HCT116 (cell line): Measurements from ENCODE around the gene CYP17A1. TPM values are rescaled to one million over a fixed set of nuclear protein-coding genes. Genes with fewer than 3 reads are reported as not detected.

Source experiments
- ATAC-seq: fragments of 200-7000 bp; cut with Tn5 transposase; 2 replicates; pipeline ENCODE4 v1.9.1; 2020; ENCODE audit warnings: mild to moderate bottlenecking, moderate library complexity
- BruUV-seq: library from RNA; stranded (reverse); fragments of 400-500 nt; replicated peaks from 2 replicates; lab custom pipeline; 2021; lab: Mats Ljungman, UMichigan
- CTCF ChIA-PET: fragments of 300-600 bp; sonication (Branson Sonifier 250); formaldehyde crosslinking; loops from one replicate; lab custom pipeline; 2021; ENCODE audit warnings: antibody characterized with exemption; lab: Charles Lee
- POLR2A ChIA-PET: fragments of 300-600, 350-600 bp; sonication (Branson Sonifier 250); formaldehyde crosslinking; loops from one replicate; lab custom pipeline; 2021; ENCODE audit warnings: antibody characterized with exemption; lab: Charles Lee
- RAD21 ChIA-PET, 2 experiments: fragments of 300-600 bp; sonication (Branson Sonifier 250); formaldehyde crosslinking; loops; one replicate each; lab custom pipeline; 2023; ENCODE audit warnings: low total read pairs in 2 of 2; ENCODE audit not compliant: uncharacterized antibody in 2 of 2, unreplicated experiment in 2 of 2, low non-redundant PET in 1 of 2; lab: Charles Lee
- DNase-seq: peaks from one replicate; pipeline ENCODE4 v3.0.0-alpha.2; 2010; ENCODE audit warnings: low read depth, low spot score
- H2AFZ ChIP-seq: fragments of 200-600 bp; shearing (Covaris generic), sonication (generic); 2 replicates; pipeline ENCODE4 v1.6.1; 2017; ENCODE audit warnings: low read depth, mixed run types, mixed read lengths, antibody characterized with exemption, low read length; ENCODE audit not compliant: poor library complexity, severe bottlenecking
- H3K27ac ChIP-seq: 2 replicates; pipeline ENCODE4 v1.5.1; 2012; ENCODE audit warnings: low read depth, low read length
- H3K27me3 ChIP-seq: fragments of 200-600 bp; sonication (generic); 2 replicates; pipeline ENCODE4 v1.6.1; 2016; ENCODE audit warnings: mixed run types, low read length, mixed read lengths; ENCODE audit not compliant: insufficient read depth
- H3K36me3 ChIP-seq, 2 experiments: fragments of 200-500 bp in 1 of 2; fragments of 200-600 bp in 1 of 2; sonication (Bioruptor generic) in 1 of 2; sonication (generic) in 1 of 2; 2 replicates each; pipeline versions ENCODE4 v1.5.1 to v1.6.1; 2014 to 2016; ENCODE audit warnings: low read length in 2 of 2, inconsistent platforms in 1 of 2, mixed read lengths in 1 of 2, mixed run types in 1 of 2; ENCODE audit not compliant: insufficient read depth in 2 of 2, control insufficient read depth in 1 of 2
- H3K4me1 ChIP-seq, 2 experiments: fragments of 200-600 bp in 1 of 2; sonication (generic) in 1 of 2; 2 replicates each; pipeline versions ENCODE4 v1.5.1 to v1.6.1; 2012 to 2017; ENCODE audit warnings: low read length in 2 of 2, inconsistent platforms in 1 of 2, mild to moderate bottlenecking in 1 of 2, mixed read lengths in 1 of 2, mixed run types in 1 of 2, moderate library complexity in 1 of 2; ENCODE audit not compliant: insufficient read depth in 2 of 2, control insufficient read depth in 1 of 2
- H3K4me2 ChIP-seq: fragments of 200-600 bp; sonication (generic); 2 replicates; pipeline ENCODE4 v1.6.1; 2017; ENCODE audit warnings: mixed run types, low read length, mixed read lengths
- H3K4me3 ChIP-seq, 2 experiments: fragments of 200-600 bp in 1 of 2; sonication (generic) in 1 of 2; replicated peaks in 1 of 2; 2 replicates each; pipeline ENCODE4 v1.5.1; 2011 to 2016; ENCODE audit warnings: low read length in 2 of 2, control low read depth in 1 of 2, low read depth in 1 of 2, mild to moderate bottlenecking in 1 of 2, mixed read lengths in 1 of 2, mixed run types in 1 of 2
- H3K79me2 ChIP-seq: fragments of 200-600 bp; sonication (generic); 2 replicates; pipeline ENCODE4 v1.6.1; 2017; ENCODE audit warnings: mild to moderate bottlenecking, mixed run types, low read length, moderate library complexity, mixed read lengths; ENCODE audit not compliant: insufficient read depth
- H3K9ac ChIP-seq: fragments of 200-600 bp; sonication (generic); 2 replicates; pipeline ENCODE4 v1.6.1; 2016; ENCODE audit warnings: low read length, mixed read lengths
- H3K9me2 ChIP-seq: fragments of 200-600 bp; sonication (generic), shearing (Covaris generic); 2 replicates; pipeline ENCODE4 v1.6.1; 2017; ENCODE audit warnings: mixed run types, mild to moderate bottlenecking, moderate library complexity; ENCODE audit not compliant: insufficient read depth
- H3K9me3 ChIP-seq, 2 experiments: fragments of 200-500 bp in 1 of 2; fragments of 200-600 bp in 1 of 2; sonication (Bioruptor generic) in 1 of 2; sonication (generic) in 1 of 2; 2 replicates each; pipeline ENCODE4 v1.6.1; 2014 to 2017; ENCODE audit warnings: low read length in 2 of 2, mixed read lengths in 2 of 2, inconsistent platforms in 1 of 2, low read depth in 1 of 2, mild to moderate bottlenecking in 1 of 2, mixed run types in 1 of 2, moderate library complexity in 1 of 2; ENCODE audit not compliant: control insufficient read depth in 1 of 2, insufficient read depth in 1 of 2
- H4K20me1 ChIP-seq: fragments of 200-600 bp; sonication (generic), shearing (Covaris generic); 2 replicates; pipeline ENCODE4 v1.6.1; 2017; ENCODE audit warnings: mixed run types, mild to moderate bottlenecking, moderate library complexity; ENCODE audit not compliant: insufficient read depth
- CBX3 ChIP-seq: IDR thresholded peaks from 2 replicates; pipeline ENCODE4 v1.6.1; 2012; ENCODE audit warnings: low read depth
- EGR1 ChIP-seq: IDR thresholded peaks from 2 replicates; pipeline ENCODE4 v1.6.1; 2012; ENCODE audit warnings: low read depth
- EZH2 ChIP-seq: fragments of 200-600 bp; sonication (generic); IDR thresholded peaks from 2 replicates; pipeline ENCODE4 v1.6.1; 2017; ENCODE audit warnings: antibody characterized with exemption, mixed run types
- JUND ChIP-seq: IDR thresholded peaks from 2 replicates; pipeline ENCODE4 v1.6.1; 2012
- POLR2AphosphoS5 ChIP-seq: IDR thresholded peaks from 2 replicates; pipeline ENCODE4 v1.6.1; 2011; ENCODE audit warnings: mild to moderate bottlenecking, low read depth, low read length, moderate library complexity
- SIN3A ChIP-seq: IDR thresholded peaks from 2 replicates; pipeline ENCODE4 v1.6.1; 2012; ENCODE audit warnings: low read depth
- SRF ChIP-seq: IDR thresholded peaks from 2 replicates; pipeline ENCODE4 v1.6.1; 2012; ENCODE audit warnings: low read depth
- TCF7L2 ChIP-seq: IDR thresholded peaks from 2 replicates; pipeline ENCODE4 v1.7.0; 2011; ENCODE audit warnings: borderline replicate concordance, inconsistent platforms; ENCODE audit not compliant: insufficient read depth, insufficient read length; ENCODE audit errors: extremely low read depth
- ZNF274 ChIP-seq: fragments of 200-500 bp; sonication (Bioruptor generic); IDR thresholded peaks from 2 replicates; pipeline ENCODE4 v1.6.1; 2014; ENCODE audit warnings: mild to moderate bottlenecking, low read depth, low read length, inconsistent platforms
- intact Hi-C: fragments of 100-400 bp; cut with micrococcal nuclease; formaldehyde crosslinking; loops from 2 replicates; pipeline ENCODE4 v1.10.0; 2022
- total RNA-seq: library from RNA; stranded (reverse); gene quantifications from one replicate; pipeline ENCODE4 v1.2.1, GENCODE V29; 2021; ENCODE audit not compliant: unreplicated experiment
- TF ChIP-seq, protein P1 (sequence below): IDR thresholded peaks from 2 replicates; pipeline ENCODE4 v1.6.1; 2012
- TF ChIP-seq, protein P2 (sequence below), 3 experiments: fragments of 200-600 bp in 1 of 3; sonication (generic) in 1 of 3; IDR thresholded peaks in 2 of 3; conservative IDR thresholded peaks in 1 of 3; 2 replicates each; pipeline ENCODE4 v1.5.1; 2012 to 2017; ENCODE audit warnings: low read depth in 2 of 3, low read length in 2 of 3, antibody characterized with exemption in 1 of 3, borderline replicate concordance in 1 of 3, control low read depth in 1 of 3, mild to moderate bottlenecking in 1 of 3, mixed read lengths in 1 of 3, mixed run types in 1 of 3, moderate library complexity in 1 of 3; ENCODE audit not compliant: insufficient read depth in 1 of 3

The CYP17A1 gene
- total RNA-seq, 1 experiment from 2014 or later, result 4.0 TPM

DNA sequence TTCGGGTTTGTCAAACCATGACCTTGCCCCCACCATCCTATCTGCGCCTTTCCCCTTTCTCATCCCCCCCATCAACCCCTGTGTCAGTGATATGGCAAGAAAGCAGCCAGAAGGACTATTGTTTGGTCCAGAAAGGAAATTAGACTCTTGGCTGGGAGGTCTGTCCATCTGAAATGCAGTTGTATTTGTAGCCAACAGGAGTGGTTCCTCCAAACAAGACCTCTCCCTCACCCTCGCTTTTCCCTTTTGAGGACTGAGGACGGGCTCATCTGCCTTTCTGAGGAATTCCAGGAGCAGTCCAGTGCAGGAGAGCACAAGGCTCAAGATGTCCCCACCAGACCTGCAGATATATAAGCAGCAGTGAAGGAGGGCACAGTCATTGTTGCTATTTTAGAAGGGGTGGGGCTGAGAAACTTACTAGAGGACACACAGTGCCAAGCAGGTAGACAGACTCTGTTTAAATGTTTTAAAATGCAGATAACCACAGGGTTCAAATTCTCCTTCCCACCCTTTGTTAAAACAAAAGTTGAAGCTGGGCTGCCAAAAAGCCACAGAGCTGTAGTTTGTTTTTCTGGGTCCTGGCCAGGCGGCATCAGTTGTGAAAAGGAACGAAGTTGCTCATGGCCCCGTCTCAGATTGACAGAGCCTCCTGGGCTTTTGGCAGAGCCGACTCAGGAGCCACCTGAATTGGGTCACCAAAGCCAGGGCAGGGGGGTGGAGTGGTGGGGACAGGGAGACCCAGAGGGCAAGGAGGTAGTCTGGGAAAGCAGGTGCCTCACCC, 37.3 kb downstream of the CYP17A1 start:
- Histone ChIP-seq H3K9me2 (no peaks in the 10 kb centered on the region), H3K36me3 (peaks cover 3 to 4% of the 10 kb centered on the region in 2 experiments; a peak in 2 of 4 replicates), H3K9me3 (no peaks in the 10 kb centered on the region), H3K27ac (no peak overlapping the region), H3K4me1 (no peaks in the 10 kb centered on the region), H3K79me2 (no peaks in the 10 kb centered on the region), H3K4me2 (no peak overlapping the region), H3K4me3 (no peak overlapping the region), H4K20me1 (no peaks in the 10 kb centered on the region), H3K9ac (no peak overlapping the region), H3K27me3 (no peaks in the 10 kb centered on the region), H2AFZ (no peak overlapping the region)
- intact Hi-C loops, result no loop called here
- CTCF ChIA-PET, result no interaction called here
- TF ChIP-seq EGR1, result no peak
- TF ChIP-seq ZNF274, result no peak
- TF ChIP-seq, protein P1, sequence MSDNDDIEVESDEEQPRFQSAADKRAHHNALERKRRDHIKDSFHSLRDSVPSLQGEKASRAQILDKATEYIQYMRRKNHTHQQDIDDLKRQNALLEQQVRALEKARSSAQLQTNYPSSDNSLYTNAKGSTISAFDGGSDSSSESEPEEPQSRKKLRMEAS, result no peak
- RAD21 ChIA-PET, result no interaction called here
- ATAC-seq (no peak), DNase-seq (no peak)
- POLR2A ChIA-PET, result no interaction called here
- TSS peak; percentile 23 for BruUV-seq

DNA sequence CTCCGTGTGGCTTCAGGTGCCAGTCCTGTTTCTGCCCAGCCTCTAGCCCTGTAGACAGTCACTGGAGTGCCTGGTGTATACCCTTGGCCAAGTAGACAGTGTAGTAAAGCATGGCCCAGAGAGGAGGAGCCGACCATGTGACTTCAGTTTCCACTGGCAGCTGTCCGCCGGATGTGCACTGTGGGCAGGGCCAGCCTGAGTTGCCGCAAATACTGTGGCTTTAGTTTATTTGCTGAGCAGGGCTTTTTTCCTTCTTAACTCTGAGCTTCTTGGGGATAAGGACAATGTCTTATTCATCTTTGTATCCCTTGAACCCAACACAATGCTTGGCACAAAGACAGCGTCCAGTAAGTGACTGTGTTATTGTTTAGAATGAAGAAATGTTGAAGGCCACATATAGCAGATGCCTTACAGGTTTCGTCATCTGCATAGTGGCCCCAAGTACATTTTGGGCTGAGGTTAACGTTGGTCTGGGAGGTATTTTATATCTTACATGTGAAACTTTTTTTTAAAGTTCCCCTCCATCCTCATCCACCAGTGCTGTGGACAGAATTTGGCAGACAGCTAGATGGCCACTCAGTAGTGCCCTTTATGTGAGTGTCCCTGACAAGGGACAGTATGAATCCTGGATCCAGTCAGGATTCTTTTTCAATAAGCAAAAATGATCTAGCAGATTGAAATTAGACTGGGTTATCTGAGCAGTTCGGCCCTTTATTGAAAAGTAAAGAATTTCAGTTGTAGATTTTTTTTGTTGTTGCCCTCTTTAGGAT, 40.6 kb downstream of the CYP17A1 start:
- CTCF ChIA-PET, result no interaction called here
- no peak for DNase-seq
- H3K27me3 ChIP-seq, result no peaks in the 10 kb centered on the region
- no peaks in the 10 kb centered on the region for H3K79me2 ChIP-seq
- H3K36me3 ChIP-seq, result peaks cover 0 to 3% of the 10 kb centered on the region in 2 experiments; a peak in 2 of 4 replicates
- no peaks in the 10 kb centered on the region for H3K9me3 ChIP-seq
- no peak overlapping the region for H3K4me3 ChIP-seq
- H4K20me1 ChIP-seq, result no peaks in the 10 kb centered on the region
- no TSS peak for BruUV-seq
- H3K9me2 ChIP-seq, result no peaks in the 10 kb centered on the region
- POLR2A ChIA-PET, result no interaction called here
- no peak overlapping the region for H3K9ac ChIP-seq
- no peak for TF ChIP-seq EZH2
- no peak for TF ChIP-seq POLR2AphosphoS5
- no peak for TF ChIP-seq CBX3
- TF ChIP-seq SRF, result no peak
- TF ChIP-seq TCF7L2, result no peak
- TF ChIP-seq JUND, result no peak
- TF ChIP-seq, protein P2, sequence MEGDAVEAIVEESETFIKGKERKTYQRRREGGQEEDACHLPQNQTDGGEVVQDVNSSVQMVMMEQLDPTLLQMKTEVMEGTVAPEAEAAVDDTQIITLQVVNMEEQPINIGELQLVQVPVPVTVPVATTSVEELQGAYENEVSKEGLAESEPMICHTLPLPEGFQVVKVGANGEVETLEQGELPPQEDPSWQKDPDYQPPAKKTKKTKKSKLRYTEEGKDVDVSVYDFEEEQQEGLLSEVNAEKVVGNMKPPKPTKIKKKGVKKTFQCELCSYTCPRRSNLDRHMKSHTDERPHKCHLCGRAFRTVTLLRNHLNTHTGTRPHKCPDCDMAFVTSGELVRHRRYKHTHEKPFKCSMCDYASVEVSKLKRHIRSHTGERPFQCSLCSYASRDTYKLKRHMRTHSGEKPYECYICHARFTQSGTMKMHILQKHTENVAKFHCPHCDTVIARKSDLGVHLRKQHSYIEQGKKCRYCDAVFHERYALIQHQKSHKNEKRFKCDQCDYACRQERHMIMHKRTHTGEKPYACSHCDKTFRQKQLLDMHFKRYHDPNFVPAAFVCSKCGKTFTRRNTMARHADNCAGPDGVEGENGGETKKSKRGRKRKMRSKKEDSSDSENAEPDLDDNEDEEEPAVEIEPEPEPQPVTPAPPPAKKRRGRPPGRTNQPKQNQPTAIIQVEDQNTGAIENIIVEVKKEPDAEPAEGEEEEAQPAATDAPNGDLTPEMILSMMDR (IDR thresholded peaks at IDR 0.05 in 2 of 3, conservative IDR thresholded peaks at IDR 0.05 in 1 of 3; ENCODE audit: borderline replicate concordance in 1 of 3, insufficient read depth in 1 of 3, low read depth in 2 of 3, low read length in 2 of 3), result no peak
- TF ChIP-seq SIN3A, result no peak
- TF ChIP-seq, all 23 proteins: peak for 0
- RAD21 ChIA-PET, result no interaction called here
- intact Hi-C loops, result no loop called here
- Histone ChIP-seq H3K4me2 (no peak overlapping the region), H2AFZ (no peak overlapping the region), H3K27ac (no peak overlapping the region), H3K4me1 (no peaks in the 10 kb centered on the region)
- no peak for ATAC-seq
